ENCODE results near the gene HECTD4.
"Not testable (repeated sequence)": the region's sequence is repeated elsewhere in the genome, so short reads cannot be mapped to it uniquely, and the experiment has no call there.

The HECTD4 gene

GRCh38 chr12:112352921-112353320 lies 29.3 kb downstream of the HECTD4 start:
- Mint-ChIP-seq H3K4me1 (ENCODE audit: low read depth) (peaks cover 17% of the 10 kb centered on the region), H3K27ac (no peak overlapping the region), H3K36me3 (ENCODE audit: low read depth) (no peaks in the 10 kb centered on the region), H3K4me3 (no peak overlapping the region), H3K9me3 (no peaks in the 10 kb centered on the region), H3K27me3 (ENCODE audit: low read depth) (no peaks in the 10 kb centered on the region)

GRCh38 chr12:112350593-112351592 lies 31.3 kb downstream of the HECTD4 start:
- H3K27ac Mint-ChIP-seq, result no peak overlapping the region
- no peaks in the 10 kb centered on the region for H3K36me3 Mint-ChIP-seq (ENCODE audit: low read depth)
- H3K4me3 Mint-ChIP-seq, result no peak overlapping the region
- H3K4me1 Mint-ChIP-seq (ENCODE audit: low read depth), result peaks cover 12% of the 10 kb centered on the region
- no peaks in the 10 kb centered on the region for H3K27me3 Mint-ChIP-seq (ENCODE audit: low read depth)
- H3K9me3 Mint-ChIP-seq, result no peaks in the 10 kb centered on the region

DNA sequence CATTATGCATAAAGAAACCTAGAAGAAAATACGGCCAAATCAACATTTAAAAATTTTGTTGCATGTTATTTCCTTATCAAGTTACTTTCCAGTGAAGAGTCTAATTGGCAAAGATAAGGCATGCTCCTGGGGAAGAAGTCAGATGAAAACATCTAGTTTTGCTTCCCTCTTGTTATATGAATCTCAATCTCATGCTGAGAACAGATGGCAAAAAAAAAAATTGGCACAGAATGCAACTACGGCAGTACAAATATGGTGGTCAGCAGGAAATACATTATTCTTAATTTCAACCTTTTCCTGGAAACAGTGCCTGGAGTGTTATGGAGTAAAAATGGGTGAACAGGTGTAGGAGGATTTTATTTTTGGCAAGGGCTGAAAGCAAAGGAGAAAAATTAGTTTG lies 32.8 kb downstream of the HECTD4 start:
- H3K36me3 Mint-ChIP-seq (ENCODE audit: low read depth), result no peaks in the 10 kb centered on the region
- no peak overlapping the region for H3K27ac Mint-ChIP-seq
- no peaks in the 10 kb centered on the region for H3K27me3 Mint-ChIP-seq (ENCODE audit: low read depth)
- no peaks in the 10 kb centered on the region for H3K9me3 Mint-ChIP-seq
- H3K4me3 Mint-ChIP-seq, result no peak overlapping the region
- H3K4me1 Mint-ChIP-seq (ENCODE audit: low read depth), result peaks cover 17% of the 10 kb centered on the region

DNA sequence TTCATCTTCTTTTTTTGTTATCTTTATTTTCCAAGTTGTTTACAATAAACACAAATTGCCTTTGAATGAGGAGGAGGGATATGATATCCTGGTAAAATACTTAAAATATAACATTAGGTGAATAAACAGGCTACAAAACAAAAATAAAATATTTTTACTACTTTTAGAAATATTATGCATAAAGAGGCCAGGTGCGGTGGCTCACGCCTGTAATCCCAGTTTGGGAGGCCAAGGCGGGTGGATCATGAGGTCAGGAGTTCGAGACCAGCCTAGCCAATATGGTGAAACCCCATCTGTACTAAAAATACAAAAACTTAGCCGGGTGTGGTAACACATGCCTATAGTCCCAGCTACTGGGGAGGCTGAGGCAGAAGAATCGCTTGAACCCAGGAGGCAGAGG lies 33.3 kb downstream of the HECTD4 start:
- not testable (repeated sequence) for H3K27me3 Mint-ChIP-seq (ENCODE audit: low read depth); H3K4me3 Mint-ChIP-seq; H3K9me3 Mint-ChIP-seq; H3K27ac Mint-ChIP-seq; H3K36me3 Mint-ChIP-seq (ENCODE audit: low read depth)
- peaks cover 19% of the 10 kb centered on the region for H3K4me1 Mint-ChIP-seq (ENCODE audit: low read depth)

DNA sequence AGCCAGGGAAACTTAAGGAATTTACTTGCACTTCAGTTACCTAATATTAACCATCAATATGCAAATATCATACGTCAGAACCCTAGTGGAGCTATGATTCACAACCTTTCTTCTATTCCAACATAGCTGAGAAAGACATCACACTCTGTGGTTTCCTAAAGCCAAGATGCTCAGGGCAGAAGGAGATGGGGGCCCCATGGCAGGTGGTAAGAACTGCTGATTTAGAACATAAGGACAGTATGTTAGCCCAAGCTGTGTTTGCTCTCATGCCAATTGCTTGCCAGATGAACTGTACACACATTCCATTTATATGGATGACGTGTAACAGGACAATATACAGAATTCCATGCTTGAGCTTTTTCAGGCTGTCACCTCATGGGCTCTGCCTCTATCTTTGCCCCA lies 34.6 kb downstream of the HECTD4 start:
- peaks cover 12% of the 10 kb centered on the region for H3K4me1 Mint-ChIP-seq (ENCODE audit: low read depth)
- no peaks in the 10 kb centered on the region for H3K9me3 Mint-ChIP-seq
- H3K27ac Mint-ChIP-seq, result no peak overlapping the region
- H3K36me3 Mint-ChIP-seq (ENCODE audit: low read depth), result no peaks in the 10 kb centered on the region
- no peak overlapping the region for H3K4me3 Mint-ChIP-seq
- H3K27me3 Mint-ChIP-seq (ENCODE audit: low read depth), result no peaks in the 10 kb centered on the region

DNA sequence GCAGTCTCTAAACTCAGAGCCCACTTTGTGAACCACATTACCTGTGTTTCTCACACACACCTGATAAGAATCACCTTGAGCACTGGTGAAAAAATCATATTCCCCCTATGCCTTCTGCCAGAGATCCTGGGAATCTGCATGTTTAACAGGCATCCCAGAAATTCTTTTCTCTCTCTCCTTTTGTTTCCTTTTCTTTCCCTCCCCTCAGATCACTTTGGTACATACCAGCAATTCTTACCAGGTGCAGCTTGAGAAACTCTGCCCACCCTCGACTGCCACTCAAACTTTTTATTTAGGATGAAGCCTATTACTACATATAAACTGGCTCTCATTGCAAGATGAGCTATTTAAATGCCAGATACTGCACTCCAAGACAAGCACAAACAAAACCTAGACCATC lies 36.0 kb downstream of the HECTD4 start:
- Mint-ChIP-seq H3K27ac (no peak overlapping the region), H3K9me3 (no peaks in the 10 kb centered on the region), H3K27me3 (ENCODE audit: low read depth) (no peaks in the 10 kb centered on the region), H3K36me3 (ENCODE audit: low read depth) (no peaks in the 10 kb centered on the region), H3K4me1 (ENCODE audit: low read depth) (peaks cover 9% of the 10 kb centered on the region), H3K4me3 (no peak overlapping the region)

DNA sequence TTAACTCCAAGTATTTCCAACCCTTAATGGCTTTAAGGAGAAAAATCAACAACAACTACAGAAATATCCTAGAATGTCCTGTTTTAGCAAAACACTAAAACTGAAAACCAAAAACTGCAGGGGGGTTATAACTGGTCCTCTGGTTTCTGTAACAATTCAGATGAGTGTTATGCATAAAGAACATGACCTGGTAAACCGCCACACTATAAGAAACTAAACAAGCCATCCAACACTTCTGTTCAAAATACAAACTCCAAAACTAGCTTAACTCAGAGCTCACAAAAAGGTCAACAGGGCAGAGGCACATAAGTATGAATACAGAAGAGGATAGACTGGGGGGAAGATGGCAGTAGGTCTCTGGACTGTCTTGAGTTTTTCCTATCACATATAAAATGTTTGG lies 38.0 kb downstream of the HECTD4 start:
- Mint-ChIP-seq H3K4me3 (no peak overlapping the region), H3K36me3 (ENCODE audit: low read depth) (no peaks in the 10 kb centered on the region), H3K9me3 (no peaks in the 10 kb centered on the region), H3K4me1 (ENCODE audit: low read depth) (peaks cover 7% of the 10 kb centered on the region), H3K27ac (no peak overlapping the region), H3K27me3 (ENCODE audit: low read depth) (no peaks in the 10 kb centered on the region)

DNA sequence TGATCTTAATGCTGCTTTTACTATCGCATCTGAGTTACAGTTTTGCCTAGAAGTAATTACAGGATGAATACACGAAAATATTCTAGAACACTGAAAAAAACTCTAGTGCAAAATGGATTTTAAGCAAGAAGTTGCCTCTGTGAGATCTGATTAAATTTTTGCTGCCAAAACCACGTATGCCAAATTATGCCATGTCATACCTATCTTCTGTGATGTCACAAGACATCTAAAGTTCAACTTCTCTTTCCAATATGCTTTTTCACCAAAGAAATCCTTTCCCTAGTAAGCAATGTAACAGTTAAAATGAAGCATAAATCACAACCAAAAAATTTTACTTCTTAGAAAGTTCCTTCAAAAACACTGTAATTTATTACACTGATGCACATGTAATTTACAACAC lies 39.6 kb downstream of the HECTD4 start:
- Mint-ChIP-seq H3K4me1 (ENCODE audit: low read depth) (peaks cover 10% of the 10 kb centered on the region), H3K9me3 (no peaks in the 10 kb centered on the region), H3K4me3 (no peak overlapping the region), H3K36me3 (ENCODE audit: low read depth) (no peaks in the 10 kb centered on the region), H3K27ac (no peak overlapping the region), H3K27me3 (ENCODE audit: low read depth) (no peaks in the 10 kb centered on the region)

GRCh38 chr12:112341046-112341825 lies 41.0 kb downstream of the HECTD4 start:
- Mint-ChIP-seq H3K4me1 (ENCODE audit: low read depth) (peaks cover 10% of the 10 kb centered on the region), H3K4me3 (no peak overlapping the region), H3K36me3 (ENCODE audit: low read depth) (no peaks in the 10 kb centered on the region), H3K27ac (no peak overlapping the region), H3K9me3 (no peaks in the 10 kb centered on the region), H3K27me3 (ENCODE audit: low read depth) (no peaks in the 10 kb centered on the region)

DNA sequence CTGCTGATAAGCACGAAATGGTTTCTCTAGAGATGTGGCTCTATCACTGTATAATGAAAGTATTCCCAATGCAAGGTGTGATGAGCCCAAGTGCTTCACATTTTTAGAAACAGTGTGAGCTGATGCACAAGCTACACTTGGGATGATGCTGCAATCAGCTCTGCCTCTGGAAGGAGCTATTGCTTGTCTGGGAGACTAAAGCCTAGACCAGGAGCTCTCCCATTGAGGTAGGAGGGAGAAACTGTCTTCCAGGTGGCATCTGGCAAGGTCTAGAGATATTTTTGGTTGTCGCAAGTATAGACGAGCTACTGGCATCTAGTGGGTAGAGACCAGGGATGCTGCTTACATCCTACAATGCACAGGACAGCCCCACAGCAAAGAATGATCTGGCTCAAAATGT lies 42.0 kb downstream of the HECTD4 start:
- H3K4me3 Mint-ChIP-seq, result no peak overlapping the region
- no peaks in the 10 kb centered on the region for H3K9me3 Mint-ChIP-seq
- H3K4me1 Mint-ChIP-seq (ENCODE audit: low read depth), result peaks cover 8% of the 10 kb centered on the region
- no peaks in the 10 kb centered on the region for H3K36me3 Mint-ChIP-seq (ENCODE audit: low read depth)
- H3K27me3 Mint-ChIP-seq (ENCODE audit: low read depth), result no peaks in the 10 kb centered on the region
- no peak overlapping the region for H3K27ac Mint-ChIP-seq

DNA sequence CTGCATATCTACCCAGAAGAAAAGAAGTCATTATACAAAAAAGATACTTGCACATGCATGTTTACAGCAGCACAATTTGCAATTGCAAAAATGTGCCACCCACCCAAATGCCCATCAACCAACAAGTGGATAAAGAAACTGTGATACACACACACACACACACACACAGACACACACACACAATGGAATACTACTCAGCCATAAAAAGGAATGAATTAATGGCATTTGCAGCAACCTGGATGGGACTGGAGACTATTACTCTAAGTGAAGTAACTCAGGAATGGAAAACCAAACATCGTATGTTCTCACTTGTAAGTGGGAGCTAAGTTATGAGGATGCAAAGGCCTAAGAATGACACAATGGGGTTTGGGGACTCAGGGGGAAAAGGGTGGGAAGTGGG lies 47.2 kb downstream of the HECTD4 start:
- not testable (repeated sequence) for H3K4me3 Mint-ChIP-seq; H3K9me3 Mint-ChIP-seq; H3K27ac Mint-ChIP-seq; H3K36me3 Mint-ChIP-seq (ENCODE audit: low read depth); H3K4me1 Mint-ChIP-seq (ENCODE audit: low read depth); H3K27me3 Mint-ChIP-seq (ENCODE audit: low read depth)

- H3K27me3 Mint-ChIP-seq (ENCODE audit: low read depth), result no peaks in the 10 kb centered on the region
- no peaks in the 10 kb centered on the region for H3K4me1 Mint-ChIP-seq (ENCODE audit: low read depth)
- H3K4me3 Mint-ChIP-seq, result no peak overlapping the region
- no peaks in the 10 kb centered on the region for H3K9me3 Mint-ChIP-seq
- H3K36me3 Mint-ChIP-seq (ENCODE audit: low read depth), result no peaks in the 10 kb centered on the region
- no peak overlapping the region for H3K27ac Mint-ChIP-seq
These were observed 49.2 kb downstream of the HECTD4 start for GRCh38 chr12:112333019-112333418.

GRCh38 chr12:112331886-112332285 lies 50.3 kb downstream of the HECTD4 start:
- Mint-ChIP-seq H3K27me3 (ENCODE audit: low read depth) (no peaks in the 10 kb centered on the region), H3K36me3 (ENCODE audit: low read depth) (no peaks in the 10 kb centered on the region), H3K27ac (no peak overlapping the region), H3K4me1 (ENCODE audit: low read depth) (no peaks in the 10 kb centered on the region), H3K9me3 (no peaks in the 10 kb centered on the region), H3K4me3 (no peak overlapping the region)

DNA sequence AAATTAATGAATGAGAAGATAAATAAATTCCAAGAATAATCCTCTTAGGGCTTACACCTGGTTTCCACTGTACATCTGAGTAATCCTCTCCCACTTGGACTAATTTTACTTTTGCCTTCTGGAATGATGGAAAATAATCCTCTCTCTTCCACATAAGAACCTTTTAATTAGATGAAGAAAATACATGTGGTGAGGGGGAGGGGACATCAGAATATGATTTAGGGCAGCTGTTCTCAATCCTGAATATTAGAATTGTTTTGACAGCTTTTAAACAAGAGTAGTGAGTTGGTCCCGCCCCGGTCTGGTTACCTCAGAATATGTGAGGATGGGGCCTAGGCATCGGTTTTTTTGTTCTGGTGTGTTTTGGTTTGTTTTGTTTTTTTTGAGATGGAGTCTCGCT lies 51.5 kb downstream of the HECTD4 start:
- H3K27ac Mint-ChIP-seq, result no peak overlapping the region
- H3K27me3 Mint-ChIP-seq (ENCODE audit: low read depth), result no peaks in the 10 kb centered on the region
- H3K4me1 Mint-ChIP-seq (ENCODE audit: low read depth), result no peaks in the 10 kb centered on the region
- H3K36me3 Mint-ChIP-seq (ENCODE audit: low read depth), result no peaks in the 10 kb centered on the region
- no peak overlapping the region for H3K4me3 Mint-ChIP-seq
- no peaks in the 10 kb centered on the region for H3K9me3 Mint-ChIP-seq

Measured in T-helper 1 cell treated with Interleukin-12 subunit alpha and Interleukin-12 subunit beta and Interleukin-4 antibody, amounts not matched to agents 30 μg/mL and 1 μg/mL, for 36 hours (primary cell).